ENCODE data around the gene HMGN4. TPM values are rescaled to one million over a fixed set of nuclear protein-coding genes. Genes with fewer than 3 reads are reported as not detected.

HMGN4 gene
- total RNA-seq, 1 donor from 2014 or later, result 81.8 TPM

- Histone ChIP-seq H3K9ac (no peak overlapping the region), H3K4me3 (no peak overlapping the region), H2AFZ (replicated peaks) (no peak overlapping the region), H3K4me2 (no peak overlapping the region), H3F3A (ENCODE audit: low read depth) (no peaks in the 10 kb centered on the region), H4K20me1 (ENCODE audit: low read depth) (no peaks in the 10 kb centered on the region), H3K27me3 (no peaks in the 10 kb centered on the region), H3K9me3 (ENCODE audit: low read depth) (no peaks in the 10 kb centered on the region), H3K4me1 (no peaks in the 10 kb centered on the region), H3K27ac (no peak overlapping the region), H3K79me2 (ENCODE audit: low read depth) (no peaks in the 10 kb centered on the region), H3K36me3 (no peaks in the 10 kb centered on the region)
- H3K27ac Mint-ChIP-seq, result no peak overlapping the region
- peaks cover 1% of the 10 kb centered on the region for H3K36me3 Mint-ChIP-seq
- no peak overlapping the region for H3K4me3 Mint-ChIP-seq
- peaks cover 1% of the 10 kb centered on the region for H3K4me1 Mint-ChIP-seq
- TF ChIP-seq, protein P1, sequence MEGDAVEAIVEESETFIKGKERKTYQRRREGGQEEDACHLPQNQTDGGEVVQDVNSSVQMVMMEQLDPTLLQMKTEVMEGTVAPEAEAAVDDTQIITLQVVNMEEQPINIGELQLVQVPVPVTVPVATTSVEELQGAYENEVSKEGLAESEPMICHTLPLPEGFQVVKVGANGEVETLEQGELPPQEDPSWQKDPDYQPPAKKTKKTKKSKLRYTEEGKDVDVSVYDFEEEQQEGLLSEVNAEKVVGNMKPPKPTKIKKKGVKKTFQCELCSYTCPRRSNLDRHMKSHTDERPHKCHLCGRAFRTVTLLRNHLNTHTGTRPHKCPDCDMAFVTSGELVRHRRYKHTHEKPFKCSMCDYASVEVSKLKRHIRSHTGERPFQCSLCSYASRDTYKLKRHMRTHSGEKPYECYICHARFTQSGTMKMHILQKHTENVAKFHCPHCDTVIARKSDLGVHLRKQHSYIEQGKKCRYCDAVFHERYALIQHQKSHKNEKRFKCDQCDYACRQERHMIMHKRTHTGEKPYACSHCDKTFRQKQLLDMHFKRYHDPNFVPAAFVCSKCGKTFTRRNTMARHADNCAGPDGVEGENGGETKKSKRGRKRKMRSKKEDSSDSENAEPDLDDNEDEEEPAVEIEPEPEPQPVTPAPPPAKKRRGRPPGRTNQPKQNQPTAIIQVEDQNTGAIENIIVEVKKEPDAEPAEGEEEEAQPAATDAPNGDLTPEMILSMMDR (IDR thresholded peaks at IDR 0.05), result no peak
- TF ChIP-seq EZH2phosphoT487 (IDR thresholded peaks at IDR 0.05) (no peak), EZH2 (IDR thresholded peaks at IDR 0.05) (no peak)
- DNase-seq (ENCODE audit: low spot score), result no peak
- peaks cover 10% of the 10 kb centered on the region for H3K9me3 Mint-ChIP-seq
- H3K27me3 Mint-ChIP-seq (ENCODE audit: insufficient read depth, low read depth), result peaks cover 13% of the 10 kb centered on the region
Measured at GRCh38 chr6:26563488-26563887, 25.3 kb downstream of the HMGN4 start.

- peak; percentile 93 for DNase-seq (ENCODE audit: low spot score)
- TF ChIP-seq EZH2 (IDR thresholded peaks at IDR 0.05), result no peak
- TF ChIP-seq, protein P1 (IDR thresholded peaks at IDR 0.05), result peak; percentile 43
- no peak for TF ChIP-seq EZH2phosphoT487 (IDR thresholded peaks at IDR 0.05)
- H2AFZ ChIP-seq (replicated peaks), result peak overlapping the region; percentile 98
- no peaks in the 10 kb centered on the region for H3K79me2 ChIP-seq (ENCODE audit: low read depth)
- H3K27ac Mint-ChIP-seq, result peak overlapping the region; percentile 99
- H3K36me3 Mint-ChIP-seq, result peaks cover 4% of the 10 kb centered on the region
- peak overlapping the region; percentile 92 for H3K4me3 Mint-ChIP-seq
- H3K4me2 ChIP-seq, result peak overlapping the region; percentile 78
- peak overlapping the region; percentile 97 for H3K4me3 ChIP-seq
- no peaks in the 10 kb centered on the region for H4K20me1 ChIP-seq (ENCODE audit: low read depth)
- peaks cover 13% of the 10 kb centered on the region for H3K9me3 Mint-ChIP-seq
- peaks cover 33% of the 10 kb centered on the region for H3K27me3 Mint-ChIP-seq (ENCODE audit: insufficient read depth, low read depth)
- H3K27ac ChIP-seq, result no peak overlapping the region
- H3K4me1 Mint-ChIP-seq, result peaks cover 17% of the 10 kb centered on the region
- H3K9ac ChIP-seq, result no peak overlapping the region
- no peaks in the 10 kb centered on the region for H3K9me3 ChIP-seq (ENCODE audit: low read depth)
- no peaks in the 10 kb centered on the region for H3K4me1 ChIP-seq
- H3K27me3 ChIP-seq, result peaks cover 5% of the 10 kb centered on the region
- H3K36me3 ChIP-seq, result no peaks in the 10 kb centered on the region
- H3F3A ChIP-seq (ENCODE audit: low read depth), result peaks cover 21% of the 10 kb centered on the region
Measured at GRCh38 chr6:26568601-26569432, 30.7 kb downstream of the HMGN4 start.

GRCh38 chr6:26569433-26569764 lies 31.2 kb downstream of the HMGN4 start:
- Histone ChIP-seq H3K9me3 (ENCODE audit: low read depth) (no peaks in the 10 kb centered on the region), H3K27ac (no peak overlapping the region), H3K4me1 (no peaks in the 10 kb centered on the region), H3K36me3 (no peaks in the 10 kb centered on the region), H2AFZ (replicated peaks) (peak overlapping the region; percentile 98), H3K4me3 (peak overlapping the region; percentile 97), H3F3A (ENCODE audit: low read depth) (peaks cover 21% of the 10 kb centered on the region), H3K79me2 (ENCODE audit: low read depth) (no peaks in the 10 kb centered on the region), H3K4me2 (peak overlapping the region; percentile 78), H3K27me3 (peaks cover 5% of the 10 kb centered on the region), H4K20me1 (ENCODE audit: low read depth) (no peaks in the 10 kb centered on the region), H3K9ac (no peak overlapping the region)
- H3K27ac Mint-ChIP-seq, result peak overlapping the region; percentile 99
- peaks cover 33% of the 10 kb centered on the region for H3K27me3 Mint-ChIP-seq (ENCODE audit: insufficient read depth, low read depth)
- H3K4me1 Mint-ChIP-seq, result peaks cover 17% of the 10 kb centered on the region
- H3K36me3 Mint-ChIP-seq, result peaks cover 4% of the 10 kb centered on the region
- DNase-seq (ENCODE audit: low spot score), result no peak
- TF ChIP-seq EZH2 (IDR thresholded peaks at IDR 0.05), result no peak
- no peak for TF ChIP-seq EZH2phosphoT487 (IDR thresholded peaks at IDR 0.05)
- TF ChIP-seq, protein P1 (IDR thresholded peaks at IDR 0.05), result no peak
- peak overlapping the region; percentile 92 for H3K4me3 Mint-ChIP-seq
- H3K9me3 Mint-ChIP-seq, result peaks cover 13% of the 10 kb centered on the region

Measured in neural progenitor cell (in vitro differentiated cells).